ENCODE measurements around the gene PCNX2.

Gene PCNX2

DNA sequence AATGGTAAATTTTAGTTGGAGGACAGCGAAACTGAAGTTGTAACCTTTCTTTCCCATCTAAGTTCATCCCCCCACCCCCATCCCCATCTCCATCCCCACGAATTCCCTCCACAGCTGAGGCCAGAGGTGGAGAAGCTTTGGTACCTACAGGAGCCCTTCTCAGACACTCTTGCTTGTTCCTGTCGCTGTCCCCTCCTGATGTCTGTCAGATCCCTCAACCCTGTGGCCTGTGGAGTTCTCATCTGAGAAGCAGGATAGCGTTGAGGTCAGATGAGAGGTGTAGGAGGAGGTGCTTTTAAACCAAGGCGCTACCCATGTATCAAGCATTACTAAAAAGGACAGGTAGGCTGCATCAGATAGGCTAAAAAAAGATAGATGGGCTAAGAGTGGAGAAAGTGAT, 344.3 kb downstream of the PCNX2 start:
- peak; percentile 51 for DNase-seq

DNA sequence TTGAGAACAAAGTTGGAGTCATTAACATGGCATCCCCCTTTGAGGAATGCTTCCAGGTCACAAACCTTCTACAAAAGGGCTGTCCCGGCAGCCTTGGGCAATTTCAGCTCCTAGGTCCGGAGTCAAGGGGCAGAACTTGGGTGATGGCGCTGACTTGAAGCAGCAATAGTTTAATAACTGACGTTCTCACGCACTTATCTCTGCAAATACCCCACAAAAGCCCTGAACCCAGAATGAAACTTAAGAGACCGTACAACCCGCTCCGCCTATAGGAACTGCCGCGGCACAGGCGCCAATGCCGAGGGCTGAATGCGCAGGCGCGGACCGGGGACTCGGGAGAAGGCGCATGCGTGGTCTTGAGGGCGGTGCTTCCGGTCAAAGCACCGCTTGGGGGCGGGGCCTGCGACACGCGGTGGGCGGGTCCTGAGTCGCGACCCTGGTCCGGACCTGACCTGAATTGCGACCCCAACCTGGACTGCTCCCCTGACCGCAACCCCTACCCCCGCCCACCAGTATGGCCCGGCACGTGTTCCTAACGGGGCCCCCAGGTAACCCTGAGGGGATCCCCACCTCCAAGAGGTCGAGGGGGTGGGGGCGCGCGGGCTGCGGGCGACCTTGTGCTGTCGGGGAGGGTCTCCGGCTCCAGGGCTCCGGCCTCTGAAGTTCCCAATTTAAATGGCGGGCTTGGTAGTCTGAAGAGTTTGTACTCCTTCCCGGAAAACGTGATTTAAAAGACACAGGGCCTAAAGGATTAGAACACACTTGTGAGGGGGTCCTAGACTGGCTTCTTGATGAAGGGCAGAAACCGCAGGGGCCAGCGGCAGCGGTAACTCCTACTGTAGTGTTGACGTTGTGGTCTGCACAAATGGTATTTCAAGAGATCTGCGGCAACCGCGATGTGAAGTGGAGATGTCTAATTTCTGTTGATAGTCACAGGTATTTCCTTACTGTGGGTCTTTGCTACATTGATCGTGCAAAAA, 345.0 kb downstream of the PCNX2 start, which contains the start of gene NTPCR:
Gene NTPCR, plus strand, starts transcription at position 415 of the 980 bp plus-strand sequence. Its CDS starts 100 bp downstream, at position 515.
- DNase-seq = peak; percentile 97

DNA sequence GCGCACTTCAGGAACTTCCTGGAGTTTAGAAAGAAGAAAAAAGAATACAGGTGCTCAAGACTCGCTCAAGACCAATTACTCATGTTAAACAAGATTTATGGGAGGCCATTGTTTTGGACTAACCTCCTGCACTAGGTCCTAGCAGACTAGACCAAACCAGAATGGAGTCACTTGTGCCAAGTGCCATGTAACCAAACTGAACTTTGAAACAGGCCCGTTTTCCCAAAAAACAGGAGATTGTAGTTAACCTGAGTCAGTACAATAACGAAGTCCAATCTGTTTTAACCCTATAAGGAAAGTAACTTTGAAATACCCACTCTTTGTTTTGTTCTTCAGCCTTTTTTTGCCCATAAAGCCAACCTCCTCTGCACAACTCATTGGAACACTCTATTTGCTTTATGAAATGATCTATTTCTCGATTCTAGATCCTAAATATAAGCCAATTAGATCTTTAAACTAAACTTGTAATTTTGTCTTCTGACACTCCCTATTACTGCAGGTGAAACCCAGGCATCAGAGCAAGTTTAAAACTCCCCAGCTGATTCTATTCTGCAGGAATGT, 345.8 kb downstream of the PCNX2 start:
- DNase-seq = no peak

DNA sequence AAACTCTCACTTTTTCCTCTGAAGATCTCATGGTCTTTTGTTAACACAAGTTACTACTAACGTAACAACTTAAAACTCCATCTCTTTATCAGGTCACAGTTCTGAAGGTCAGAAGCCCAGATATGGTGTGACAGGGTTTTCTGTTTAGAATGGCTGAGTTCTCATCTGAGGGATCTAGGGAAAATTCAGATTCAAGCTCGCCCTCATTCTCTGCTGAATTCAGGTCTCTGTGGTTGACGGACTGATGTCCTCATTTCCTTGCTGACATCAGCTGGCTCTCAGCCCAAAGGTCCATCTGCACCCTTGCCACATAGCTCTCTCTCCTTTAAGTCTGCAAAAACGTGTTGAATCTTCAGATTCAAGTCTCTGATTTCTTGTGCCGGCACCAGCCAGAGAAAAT, 351.2 kb downstream of the PCNX2 start:
- DNase-seq = peak; percentile 14

DNA sequence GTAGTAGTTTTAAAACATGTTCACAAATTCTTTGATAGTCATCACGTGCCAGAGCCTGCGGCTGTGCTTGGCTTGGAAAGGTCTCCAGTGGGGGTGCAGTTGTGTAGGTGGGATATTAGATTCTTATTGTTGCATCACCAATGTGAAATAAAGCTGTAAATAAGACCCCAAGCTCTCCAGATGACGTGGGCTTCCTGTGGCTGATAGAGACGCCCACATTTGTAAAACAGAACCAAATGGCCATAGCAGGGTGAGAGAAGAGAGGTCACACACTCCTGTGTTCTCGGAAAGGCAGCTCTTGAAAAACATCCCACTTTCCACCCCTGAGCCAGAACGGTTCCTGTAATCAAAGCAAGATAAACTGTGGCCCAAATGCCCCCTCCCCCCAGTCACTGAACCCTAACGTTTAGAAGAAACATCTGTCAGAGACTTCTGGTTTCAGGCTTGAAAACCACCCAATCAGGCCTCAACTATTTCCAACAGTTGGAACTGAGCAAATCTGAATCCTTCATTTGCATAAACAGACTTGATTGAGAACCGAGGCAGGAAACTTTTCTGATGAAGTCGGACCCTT, 351.8 kb downstream of the PCNX2 start:
- peak; percentile 21 for DNase-seq

DNA sequence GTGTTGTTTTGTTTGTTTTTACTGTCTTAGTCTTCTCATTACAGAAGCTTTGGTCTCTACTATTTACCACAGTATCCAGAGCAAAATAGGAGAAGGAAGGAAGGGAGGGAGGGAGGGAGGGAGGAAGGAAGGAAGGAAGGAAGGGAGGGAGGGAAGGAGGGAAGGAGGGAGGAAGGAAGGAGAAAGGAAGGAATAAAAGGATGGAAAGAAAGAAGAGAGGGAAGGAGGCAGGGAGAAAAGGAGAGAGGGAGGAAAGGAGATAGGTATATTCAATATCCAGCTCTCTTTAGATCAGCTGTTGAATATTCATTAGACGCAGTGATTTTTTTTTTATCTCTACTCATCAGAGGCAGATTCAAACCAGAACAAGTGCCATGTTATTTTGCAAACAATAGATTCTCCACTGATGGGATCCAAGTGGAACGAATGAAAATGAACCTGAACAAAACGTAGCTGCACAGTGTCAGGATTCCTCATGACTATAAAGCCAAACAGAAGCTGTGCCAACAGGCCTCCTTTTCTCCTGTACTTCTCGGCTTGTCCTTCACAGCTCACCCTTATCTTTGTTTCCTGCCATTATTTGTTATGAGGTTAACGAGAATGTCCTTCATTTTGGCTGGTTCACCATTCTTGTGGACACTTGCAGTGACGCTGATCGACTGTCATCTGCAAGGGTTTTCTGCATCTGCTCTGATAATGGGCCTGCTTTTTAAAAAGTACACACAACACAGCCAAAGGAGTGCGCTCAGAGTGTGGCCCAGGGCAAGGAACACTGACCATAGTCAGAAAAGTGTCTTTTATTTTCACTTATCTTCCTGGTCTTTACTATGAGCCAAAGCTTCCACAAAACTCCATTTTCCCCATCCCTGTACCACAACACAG, 352.9 kb downstream of the PCNX2 start:
- DNase-seq = no peak

DNA sequence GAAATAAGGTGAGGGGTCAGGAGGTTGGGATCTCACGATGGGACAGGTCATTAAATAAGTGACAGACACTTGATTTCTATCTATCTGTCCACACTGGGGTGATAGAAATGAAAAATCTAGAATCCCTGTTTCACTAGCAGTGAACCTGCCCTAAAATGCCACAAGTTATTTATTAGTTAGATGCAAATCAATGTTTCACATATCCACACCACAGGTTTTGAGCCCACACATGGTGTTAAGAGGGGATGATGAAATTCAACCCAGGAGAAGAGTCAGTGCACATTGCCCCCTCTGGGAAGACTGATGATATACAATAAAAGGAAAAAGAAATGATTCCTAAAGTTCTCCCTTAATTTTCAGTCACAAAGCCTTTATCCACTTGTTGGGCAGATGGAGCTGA, 355.3 kb downstream of the PCNX2 start:
- peak; percentile 24 for DNase-seq

DNA sequence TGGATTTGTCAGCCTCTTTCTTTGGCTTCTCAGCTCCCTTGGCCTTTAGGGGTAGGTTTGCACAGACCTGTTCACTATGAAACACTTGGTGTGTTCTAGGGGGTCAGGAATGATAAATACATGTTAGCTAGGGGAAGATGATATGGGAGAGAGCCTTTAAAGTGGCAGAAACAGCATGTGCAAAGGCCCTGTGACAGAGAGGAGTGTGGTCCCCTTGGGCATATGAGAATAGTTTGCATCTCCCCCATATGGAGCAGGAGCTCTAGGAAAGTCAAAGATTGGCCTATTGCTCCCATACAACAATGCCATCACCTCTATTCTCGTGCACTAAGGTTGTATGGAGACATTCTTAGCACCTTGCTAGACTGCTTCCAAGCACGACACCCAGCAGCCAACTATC, 355.8 kb downstream of the PCNX2 start:
- DNase-seq = no peak

DNA sequence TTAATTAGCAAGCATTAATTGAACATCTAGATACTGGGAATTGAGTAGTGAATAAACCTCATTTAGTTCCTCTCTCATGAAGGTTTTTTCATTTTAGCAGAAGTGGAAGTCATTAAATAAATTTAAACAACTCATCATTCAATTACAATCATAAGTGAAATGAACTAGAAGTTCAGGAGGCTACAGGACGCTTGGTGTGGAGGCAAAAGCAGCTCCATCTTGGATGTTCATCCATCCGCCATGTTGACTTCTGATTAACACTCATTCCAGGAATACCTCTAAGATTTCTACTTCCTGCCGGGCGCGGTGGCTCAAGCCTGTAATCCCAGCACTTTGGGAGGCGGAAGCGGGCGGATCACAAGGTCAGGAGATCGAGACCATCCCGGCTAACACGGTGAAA, 356.6 kb downstream of the PCNX2 start:
- DNase-seq = no peak

DNA sequence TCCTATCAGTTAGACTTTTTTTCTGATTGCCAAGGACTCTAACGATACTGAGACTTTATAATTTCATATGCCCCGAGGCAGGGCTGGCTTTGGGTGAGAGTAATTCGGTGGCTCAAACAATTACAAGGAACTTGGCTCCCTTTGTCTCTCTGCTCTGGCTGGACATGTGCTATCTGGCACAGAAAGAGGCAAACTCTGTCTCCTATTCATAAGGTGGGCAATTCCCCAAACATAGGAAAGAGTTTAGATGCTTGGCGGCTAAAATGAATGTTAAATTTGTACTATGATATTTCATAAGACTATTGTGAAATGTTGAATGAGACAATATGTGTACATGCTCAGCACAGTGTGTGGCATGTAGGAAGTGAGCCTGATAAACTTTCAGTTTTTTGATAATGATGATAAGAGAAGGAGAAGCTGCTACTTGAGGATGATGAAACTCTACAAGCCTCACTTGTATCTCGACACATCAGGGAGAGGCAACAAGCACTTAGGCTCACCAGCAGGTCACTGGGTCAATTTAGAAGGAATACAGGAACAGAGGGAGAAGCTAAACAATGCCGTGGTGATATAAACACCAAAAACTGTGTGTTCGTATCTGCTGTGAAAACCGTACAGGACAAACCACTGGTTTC, 357.7 kb downstream of the PCNX2 start:
- DNase-seq = peak; percentile 81

DNA sequence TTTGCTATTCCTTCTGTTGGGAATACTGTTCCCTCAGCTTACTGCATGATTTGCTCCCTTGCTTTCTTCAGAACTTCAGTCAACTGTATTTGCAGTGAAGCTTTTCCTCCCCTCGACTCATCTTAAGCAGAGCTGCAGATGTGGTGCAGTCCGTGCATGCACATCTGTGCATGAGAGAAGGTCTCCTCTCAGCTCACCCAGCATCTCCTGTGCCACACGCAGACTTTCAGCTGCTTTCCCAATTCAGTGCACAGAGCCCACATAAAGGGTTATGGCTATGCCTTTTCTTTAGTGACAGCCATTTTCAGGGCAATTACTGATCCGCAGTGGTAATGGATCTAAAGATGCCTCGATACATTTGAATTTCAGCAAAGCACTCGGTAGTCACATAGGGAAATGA, 358.6 kb downstream of the PCNX2 start:
- no peak for DNase-seq
